Heart left ventricle (tissue), 16 donors: Measurements from ENCODE around the gene SRPK2. TPM values are rescaled to one million over a fixed set of nuclear protein-coding genes. Genes with fewer than 3 reads are reported as not detected.

ENCODE experiments used
- ATAC-seq, 4 donors: fragments of 200-7000 bp; cut with Tn5 transposase; one replicate each; pipeline ENCODE4 v1.9.1; 2020 to 2022; ENCODE audit warnings: moderate library complexity in 4 of 4, mild to moderate bottlenecking in 3 of 4, moderate number of reproducible peaks in 1 of 4
- DNase-seq, 5 donors: peaks; one replicate each; pipeline ENCODE4 v3.0.0-alpha.2; 2020
- H3K27ac ChIP-seq, 12 donors: fragments of 200-600 bp; sonication (generic) in 4 of 12; one replicate each; pipeline versions ENCODE4 v1.5.0 to v1.8.0; 2016 to 2022; ENCODE audit warnings: mild to moderate bottlenecking in 2 of 12
- H3K27me3 ChIP-seq, 9 donors: fragments of 200-600 bp; sonication (generic) in 2 of 9; one replicate each; pipeline versions ENCODE4 v1.5.1 to v1.8.0; 2016 to 2022; ENCODE audit warnings: mild to moderate bottlenecking in 3 of 9
- H3K36me3 ChIP-seq, 9 donors: fragments of 200-600 bp; sonication (generic) in 2 of 9; one replicate each; pipeline versions ENCODE4 v1.5.0 to v1.8.0; 2018 to 2022; ENCODE audit warnings: mild to moderate bottlenecking in 2 of 9
- H3K4me1 ChIP-seq, 12 donors: fragments of 200-600 bp; sonication (generic) in 4 of 12; one replicate each; pipeline versions ENCODE4 v1.5.0 to v1.8.0; 2016 to 2022; ENCODE audit warnings: mild to moderate bottlenecking in 3 of 12
- H3K4me3 ChIP-seq, 12 donors: fragments of 200-600 bp; sonication (generic) in 4 of 12; one replicate each; pipeline versions ENCODE4 v1.5.0 to v1.8.0; 2017 to 2022; ENCODE audit warnings: mild to moderate bottlenecking in 9 of 12, moderate library complexity in 4 of 12
- H3K9me3 ChIP-seq, 12 donors: fragments of 200-600 bp; sonication (generic) in 4 of 12; one replicate each; pipeline versions ENCODE4 v1.5.0 to v1.8.0; 2016 to 2022; ENCODE audit warnings: mild to moderate bottlenecking in 1 of 12
- CTCF ChIP-seq, 12 donors: fragments of 200-600 bp; sonication (generic) in 4 of 12; IDR thresholded peaks; one replicate each; pipeline versions ENCODE4 v1.5.0 to v1.8.0; 2018 to 2022; ENCODE audit warnings: antibody characterized with exemption in 12 of 12, mild to moderate bottlenecking in 5 of 12
- POLR2A ChIP-seq, 2 donors: fragments of 450-650 bp; IDR thresholded peaks; one replicate each; pipeline ENCODE4 v1.6.1; 2017; ENCODE audit warnings: antibody characterized with exemption in 2 of 2, mild to moderate bottlenecking in 2 of 2, moderate library complexity in 2 of 2
- WGBS, 4 donors: extraction: QIAGEN DNeasy Blood & Tissue Kit in 2 of 4; methylation state at CpG; one replicate each; pipeline versions ENCODE4 v1.1.5 to v1.1.7; 2013 to 2018; 5-methylcytosine and 5-hydroxymethylcytosine counted together
- intact Hi-C, 10 donors: fragments of 100-400 bp; cut with DNase I; formaldehyde crosslinking; loops; one replicate each; pipeline versions ENCODE4 v1.11.1 to v1.14.2; 2022
- polyA plus RNA-seq, 2 donors: library from polyadenylated mRNA; stranded (reverse); fragments of 200-250 nt; gene quantifications; one replicate each; pipeline ENCODE4 v1.2.3, GENCODE V29; 2013
- total RNA-seq, 9 donors: library from RNA; depleted of rRNA in 2 of 9; stranded (reverse); fragments of >200 nt in 2 of 9; fragmentation: NEBNext Ultra II Directional in 3 of 9; extraction: Animal tissue kit (Norgen Biotek cat#: 25700) in 3 of 9; gene quantifications; one replicate each; pipeline versions ENCODE4 v1.1.0 to v1.2.4, GENCODE V29; 2016 to 2023
- donor health status: ischemic (EF 13 %, LVEDD 7.1; RV severe dilation, severe dysfunction).
- donor health status: healthy with polysubstance abuse.
- donor health status: DM: no; HTN: yes; CAD: no.
- donor health status: DM: no; HTN: no; CAD: no.
- donor health status: ischemic (EF 25% LVEDD 6.9; RV normal size, moderate dysfunction).
- donor health status: ischemic (EF 25% LVEDD 5.7; RV mildly dilated, moderate dysfunction).
- donor health status: healthy.
- donor health status: DM: yes; HTN: yes; CAD: no.
- donor health status: ischemic (EF 35%, LVEDD 5.7; RV mildly dilated, moderate dysfunction).
- donor health status: nonischemic (EF 11% LVEDD 7.7; RV severe dilation, severe dysfunction).
- donor health status: DM: yes; HTN: yes; CAD: no.
- donor health status: PGD.
- donor health status: ischemic (EF 29% LVEDD 5.4; RV normal size, mild dysfunction).
- donor health status: nonischemic (EF 23%, LVEDD 6.1; RV moderate dilation, normal function).

Gene SRPK2
- total and polyA plus RNA-seq, 11 donors: 8.6 to 42.4 (median 33.5) TPM

DNA sequence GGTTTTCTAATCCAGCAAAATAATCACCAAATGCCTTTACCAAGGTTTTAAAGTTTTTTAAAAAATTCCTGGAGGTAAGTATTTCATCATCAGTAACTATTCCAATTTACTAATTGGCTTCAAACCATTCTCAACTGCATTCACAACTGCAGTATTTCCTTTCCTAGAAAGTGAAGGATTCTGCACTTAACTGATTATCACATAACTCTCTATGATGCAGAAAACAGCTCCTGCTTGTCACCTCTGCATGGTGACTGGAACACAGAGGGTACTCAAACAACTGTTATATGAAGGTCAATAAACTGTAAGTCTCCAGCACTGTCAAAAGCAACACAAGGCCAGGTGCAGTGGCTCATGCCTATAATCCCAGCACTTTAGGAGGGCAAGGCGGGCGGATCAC lies 42.6 kb downstream of the SRPK2 start:
- ATAC-seq (peak; percentile 59 to 78 (median 72)), DNase-seq (no peak)
- Histone ChIP-seq H3K27ac (no peak overlapping the region), H3K27me3 (no peaks in the 10 kb centered on the region), H3K9me3 (no peaks in the 10 kb centered on the region), H3K36me3 (no peaks in the 10 kb centered on the region), H3K4me1 (peaks cover 0 to 39% (median 13%) of the 10 kb centered on the region in 12 donors), H3K4me3 (no peak overlapping the region)
- 69 to 84% (median 75%) methylated on average over 2 of the region's 2 CpGs for WGBS, 4 donors
- intact Hi-C loops: no loop called here
- TF ChIP-seq POLR2A (IDR thresholded peaks at IDR 0.05) (no peak), CTCF (IDR thresholded peaks at IDR 0.05) (no peak)

- intact Hi-C loops: no loop called here
- WGBS, 4 donors: 18 to 23% (median 21%) methylated on average over 3 of the region's 3 CpGs
- no peak for TF ChIP-seq CTCF (IDR thresholded peaks at IDR 0.05)
- no peak for TF ChIP-seq POLR2A (IDR thresholded peaks at IDR 0.05)
These were observed 43.0 kb downstream of the SRPK2 start for GRCh38 chr7:105345725-105346124.

GRCh38 chr7:105345003-105345402 lies 43.7 kb downstream of the SRPK2 start:
- TF ChIP-seq CTCF (IDR thresholded peaks at IDR 0.05) (no peak), POLR2A (IDR thresholded peaks at IDR 0.05) (no peak)
- Histone ChIP-seq H3K9me3 (no peaks in the 10 kb centered on the region), H3K36me3 (no peaks in the 10 kb centered on the region), H3K27me3 (no peaks in the 10 kb centered on the region), H3K27ac (no peak overlapping the region), H3K4me3 (no peak overlapping the region), H3K4me1 (peaks cover 0 to 38% (median 12%) of the 10 kb centered on the region in 12 donors)
- intact Hi-C loops: no loop called here
- no peak for DNase-seq
- no peak for ATAC-seq
- 92 to 97% (median 96%) methylated on average over 3 of the region's 3 CpGs for WGBS, 4 donors

More at GRCh38 chr7:105345725-105346124, 43.0 kb downstream of the SRPK2 start:
- Histone ChIP-seq H3K4me3 (no peak overlapping the region), H3K27ac (no peak overlapping the region), H3K27me3 (no peaks in the 10 kb centered on the region), H3K36me3 (no peaks in the 10 kb centered on the region), H3K9me3 (no peaks in the 10 kb centered on the region), H3K4me1 (peaks cover 0 to 37% (median 12%) of the 10 kb centered on the region in 12 donors)
- DNase-seq: no peak
- ATAC-seq: peak in 1 of 4 donors; percentile 34

DNA sequence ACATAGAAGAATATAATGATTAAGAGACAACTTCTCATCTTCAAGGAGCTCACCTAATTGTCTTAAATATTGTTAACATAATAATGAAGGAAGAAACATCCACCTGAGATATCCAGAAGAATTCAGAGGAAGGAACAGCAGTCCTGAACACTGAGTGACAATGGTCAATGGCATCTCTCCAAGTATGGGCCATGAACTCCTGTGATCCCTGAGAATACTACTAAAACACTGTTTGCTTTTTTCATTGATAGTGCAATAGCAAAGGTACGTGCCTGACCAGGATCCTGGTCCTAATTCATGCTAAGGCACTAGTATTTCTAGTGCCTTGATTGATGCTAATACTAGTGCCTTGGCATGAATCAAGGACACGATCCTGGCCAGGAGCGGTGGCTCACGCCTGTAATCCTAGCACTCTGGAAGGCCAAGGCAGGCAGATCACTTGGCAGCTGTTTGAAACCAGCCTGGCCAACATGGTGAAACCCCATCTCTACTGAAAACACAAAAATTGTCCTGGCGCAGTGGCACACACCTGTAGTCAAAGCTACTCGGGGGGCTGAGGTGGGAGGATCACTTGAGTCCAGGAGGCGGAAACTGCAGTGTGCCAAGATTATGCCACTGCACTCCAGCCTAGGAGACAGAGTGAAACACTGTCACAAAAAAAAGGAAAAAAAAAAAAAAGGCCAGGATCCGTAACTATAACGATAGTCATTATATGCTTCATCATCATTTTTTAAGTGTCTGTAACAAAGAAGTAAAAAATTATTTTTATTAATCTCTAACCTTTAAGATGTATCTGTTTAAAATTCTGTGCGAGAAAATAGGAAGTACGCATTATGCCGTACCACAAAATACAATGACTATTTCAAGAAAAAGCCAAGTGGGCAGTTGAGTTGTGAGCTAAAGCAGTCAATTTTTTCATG lies 49.1 kb downstream of the SRPK2 start:
- DNase-seq (peak in 1 of 5 donors; percentile 36), ATAC-seq (peak in 3 of 4 donors; percentile 31 to 65 (median 59))
- no peak overlapping the region for H3K27ac ChIP-seq
- H3K9me3 ChIP-seq: no peaks in the 10 kb centered on the region
- intact Hi-C loops: loop anchor here in 9 of 10 donors (5.0 to 10.0 kb wide), 8 partner anchors 182 to 417 kb away; no protein-coding TSS in a partner anchor
- TF ChIP-seq CTCF (IDR thresholded peaks at IDR 0.05) (no peak), POLR2A (IDR thresholded peaks at IDR 0.05) (no peak)
- WGBS, 4 donors: 79 to 82% (median 82%) methylated on average over 12 of the region's 12 CpGs
- no peaks in the 10 kb centered on the region for H3K36me3 ChIP-seq
- no peaks in the 10 kb centered on the region for H3K27me3 ChIP-seq
- H3K4me3 ChIP-seq: no peak overlapping the region
- peaks cover 0 to 14% (median 5%) of the 10 kb centered on the region in 12 donors for H3K4me1 ChIP-seq
